ENCODE measurements around the gene CRY2.

- TF ChIP-seq POLR2A (IDR thresholded peaks at IDR 0.05) = no peak
- TF ChIP-seq CTCF (IDR thresholded peaks at IDR 0.05 in 4 of 5, conservative IDR thresholded peaks at IDR 0.05 in 1 of 5) = no peak
These were observed 60.7 kb downstream of the CRY2 start for GRCh38 chr11:45907911-45908370.

Data from gastrocnemius medialis (tissue), 4 donors.